Umbilical cord (tissue), 2 donors: ENCODE results near the gene CNPY2. TPM values are rescaled to one million over a fixed set of nuclear protein-coding genes. Genes with fewer than 3 reads are reported as not detected.
"Not testable (repeated sequence)": the region's sequence is repeated elsewhere in the genome, so short reads cannot be mapped to it uniquely, and the experiment has no call there.

Source experiments
- DNase-seq: peaks from one replicate; pipeline ENCODE4 v3.0.0-alpha.2; 2015; ENCODE audit warnings: low spot score
- total RNA-seq: library from RNA; depleted of rRNA; stranded (reverse); fragments of >200 nt; gene quantifications from one replicate; pipeline ENCODE4 v1.2.3, GENCODE V29; 2014; ENCODE audit warnings: low replicate concordance; ENCODE audit not compliant: insufficient read depth

The CNPY2 gene
- total RNA-seq, 1 donor from 2014 or later = 68.4 TPM

DNA sequence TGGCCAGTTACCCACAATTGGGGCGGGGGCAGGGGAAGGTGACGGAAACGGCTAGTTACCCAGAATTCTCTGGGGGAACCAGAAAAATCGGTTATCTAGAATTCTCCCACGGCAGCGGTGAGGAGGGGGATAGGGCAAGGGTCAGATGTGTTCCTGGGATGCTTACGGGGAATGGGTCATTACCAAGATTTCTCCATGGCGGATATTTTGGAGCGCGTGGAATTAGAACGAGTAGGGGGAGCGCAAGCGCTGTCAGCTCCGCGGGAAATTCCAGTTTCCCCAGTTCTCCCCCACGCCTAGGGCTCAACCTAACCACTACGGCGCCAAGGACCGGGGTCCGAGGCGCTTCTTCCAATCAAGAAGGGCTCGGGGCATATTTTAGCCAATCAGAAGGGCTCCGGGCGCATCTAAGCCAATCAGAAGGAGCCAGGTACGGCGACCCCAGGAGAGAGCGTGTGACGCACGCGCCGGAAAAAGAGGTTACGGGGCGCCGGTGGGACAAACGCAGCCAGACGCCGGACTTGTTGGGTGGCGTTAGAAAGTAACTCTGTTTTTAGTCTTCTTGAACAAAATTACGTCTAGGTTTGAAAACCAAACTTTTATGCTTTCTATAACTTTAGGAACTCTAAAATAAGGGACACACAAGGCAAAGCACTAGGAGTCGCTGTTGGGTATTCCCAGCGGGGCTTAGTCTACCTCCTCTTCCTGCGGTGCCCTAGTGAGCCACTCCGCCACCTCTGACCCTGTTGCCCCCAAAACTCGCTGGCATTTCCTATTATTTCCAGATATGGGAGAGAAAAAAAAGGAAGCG, 18.1 kb upstream of the CNPY2 start, which contains the start of gene PAN2:
TSS of gene PAN2 (minus strand) at position 322 of the 811 bp plus-strand sequence. CDS start 906 bp downstream, outside the sequence.
- peak; percentile 99 for DNase-seq

DNA sequence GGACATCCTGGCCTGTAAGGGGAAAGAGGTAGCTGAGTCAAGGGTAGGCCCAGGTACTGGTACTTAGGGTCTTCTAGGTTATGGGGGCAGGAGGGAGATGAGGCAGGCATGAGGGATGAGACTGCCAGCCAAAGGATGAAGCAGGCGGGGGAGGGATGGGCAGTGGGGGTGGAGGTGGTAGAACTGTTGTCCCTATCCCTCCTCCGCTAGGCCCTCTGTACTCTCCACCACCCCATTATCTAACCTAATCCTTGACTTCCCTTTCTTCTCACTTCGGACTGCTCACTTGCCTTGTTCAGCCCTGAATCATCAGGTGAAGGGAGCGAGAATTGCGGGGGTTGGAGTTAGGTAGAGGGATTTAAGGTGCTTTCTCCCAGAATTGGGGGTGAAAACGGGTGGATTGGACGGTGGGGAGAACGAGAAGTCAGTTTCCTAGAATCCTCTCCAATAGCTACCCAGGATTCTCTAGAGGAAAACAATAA, 17.4 kb upstream of the CNPY2 start:
- DNase-seq = no peak

- DNase-seq = no peak
Observed at GRCh38 chr12:56332512-56333196, 16.9 kb upstream of the CNPY2 start.

- no peak for DNase-seq
Observed at GRCh38 chr12:56330936-56331490, 15.2 kb upstream of the CNPY2 start.

GRCh38 chr12:56326533-56326932, 10.7 kb upstream of the CNPY2 start:
- DNase-seq = no peak

GRCh38 chr12:56326126-56326525, 10.3 kb upstream of the CNPY2 start:
- DNase-seq = no peak

GRCh38 chr12:56324206-56324605, 8.4 kb upstream of the CNPY2 start:
- DNase-seq = peak; percentile 79

- DNase-seq = not testable (repeated sequence)
Observed at GRCh38 chr12:56321610-56322009, 5.8 kb upstream of the CNPY2 start.

GRCh38 chr12:56321027-56321426, 5.2 kb upstream of the CNPY2 start:
- no peak for DNase-seq

GRCh38 chr12:56317675-56318074, 1.9 kb upstream of the CNPY2 start:
- DNase-seq = no peak

DNA sequence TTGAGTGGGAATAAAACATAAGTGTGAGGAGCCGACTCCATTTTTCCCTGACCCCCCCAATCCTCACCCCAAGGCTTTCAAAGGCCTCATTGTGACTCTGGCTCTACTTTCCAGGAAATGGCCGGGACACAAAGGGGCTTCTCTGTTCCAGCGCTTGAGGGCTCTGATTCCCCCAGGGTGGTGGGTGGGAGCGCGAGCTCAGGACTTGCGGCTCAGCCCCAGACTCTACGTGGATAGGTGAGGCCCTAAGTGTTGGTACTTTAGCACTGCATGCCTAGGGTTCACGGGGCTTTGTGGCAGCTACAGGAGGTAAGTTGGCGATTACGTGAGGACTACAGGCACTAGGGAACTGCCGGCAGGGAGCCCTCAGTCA, 553 bp downstream of the CNPY2 start:
- DNase-seq = no peak

DNA sequence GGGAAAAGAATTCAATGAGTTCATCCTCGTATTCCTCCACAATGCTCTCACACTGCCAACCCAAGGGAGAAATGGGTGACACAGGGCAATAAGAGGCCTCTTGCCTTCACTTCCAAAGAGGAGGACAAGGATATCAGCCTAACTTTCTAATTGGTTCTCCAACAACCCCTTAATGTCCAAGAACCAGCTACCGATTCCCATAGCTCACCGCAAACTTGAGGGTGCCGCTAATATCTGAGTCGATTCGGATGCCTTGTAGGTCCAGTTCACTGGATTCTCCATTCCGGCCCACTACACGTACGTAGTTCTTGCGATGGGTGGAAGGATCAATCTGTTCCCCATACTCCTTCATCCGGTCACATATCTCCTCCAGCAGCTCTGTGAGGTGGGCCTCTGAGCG, 4.8 kb downstream of the CNPY2 start:
- DNase-seq = no peak

DNA sequence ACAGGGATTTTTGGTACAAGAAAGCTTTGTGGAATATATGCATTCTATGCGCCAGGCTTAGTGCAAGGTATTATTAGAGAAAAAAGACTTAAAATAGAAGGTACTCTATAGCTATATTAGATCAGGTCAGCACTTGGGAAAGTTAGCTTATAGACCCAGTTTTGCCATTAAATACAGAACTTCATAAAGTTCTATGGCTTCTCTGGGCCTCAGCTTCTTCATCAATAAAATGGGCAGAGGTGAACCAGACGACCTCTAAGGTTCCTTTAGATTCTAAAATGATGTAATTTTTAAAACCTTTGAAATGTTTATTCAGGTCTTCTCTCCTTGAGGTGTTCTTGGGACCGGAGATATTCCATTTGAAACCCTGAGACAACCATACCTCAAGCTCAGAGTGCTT, 7.1 kb downstream of the CNPY2 start:
- DNase-seq = no peak

GRCh38 chr12:56307221-56307965, 8.4 kb downstream of the CNPY2 start:
- DNase-seq = no peak

DNA sequence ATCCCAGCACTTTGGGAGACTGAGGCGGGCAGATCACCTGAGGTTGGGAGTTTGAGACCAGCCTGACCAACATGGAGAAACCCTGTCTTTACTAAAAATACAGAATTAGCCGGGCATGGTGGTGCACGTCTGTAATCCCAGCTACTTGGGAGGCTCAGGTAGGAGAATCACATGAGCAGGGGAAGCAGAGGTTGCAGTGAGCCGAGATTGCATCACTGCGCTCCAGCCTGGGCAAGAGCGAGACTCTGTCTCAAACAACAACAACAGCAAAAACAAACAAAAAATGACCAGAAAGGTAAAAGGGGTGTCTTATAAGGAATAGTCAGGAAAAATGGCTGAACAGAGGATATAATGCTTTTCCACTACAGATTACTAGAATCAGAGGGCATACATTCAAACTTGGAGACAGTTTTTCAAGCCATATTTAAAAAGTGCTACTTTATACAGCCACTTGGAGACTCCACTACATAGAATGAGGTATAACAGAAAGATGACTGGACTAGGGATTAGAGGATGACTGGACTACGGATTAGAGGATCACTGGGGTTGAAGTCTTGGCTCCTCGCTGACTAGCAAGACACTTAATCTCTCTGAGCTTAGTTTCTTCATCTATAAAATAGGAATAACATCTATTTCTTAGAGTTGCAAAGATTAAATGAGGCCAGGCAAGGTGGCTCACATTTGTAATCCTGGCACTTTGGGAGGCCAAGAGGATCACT, 10.8 kb downstream of the CNPY2 start:
- DNase-seq = peak; percentile 66

DNA sequence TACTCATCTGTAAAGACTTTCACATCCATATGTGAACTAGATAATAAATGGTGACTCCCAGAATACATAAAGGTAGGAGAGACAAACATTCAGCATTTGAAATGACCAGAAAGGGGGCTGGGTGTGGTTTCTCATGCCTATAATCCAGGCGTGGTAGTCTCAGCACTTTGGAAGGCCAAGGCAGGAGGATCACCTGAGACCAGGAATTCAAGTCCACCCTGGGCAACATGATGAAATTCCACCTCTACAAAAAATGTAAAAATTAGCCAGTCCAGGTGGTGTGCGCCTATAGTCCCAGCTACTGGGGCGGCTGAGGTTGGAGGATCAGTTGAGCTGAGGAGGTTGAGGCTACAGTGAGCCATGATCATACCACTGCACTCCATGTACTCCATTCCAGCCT, 11.5 kb downstream of the CNPY2 start:
- DNase-seq = no peak

- no peak for DNase-seq
Observed at GRCh38 chr12:56300644-56301464, 14.9 kb downstream of the CNPY2 start.

DNA sequence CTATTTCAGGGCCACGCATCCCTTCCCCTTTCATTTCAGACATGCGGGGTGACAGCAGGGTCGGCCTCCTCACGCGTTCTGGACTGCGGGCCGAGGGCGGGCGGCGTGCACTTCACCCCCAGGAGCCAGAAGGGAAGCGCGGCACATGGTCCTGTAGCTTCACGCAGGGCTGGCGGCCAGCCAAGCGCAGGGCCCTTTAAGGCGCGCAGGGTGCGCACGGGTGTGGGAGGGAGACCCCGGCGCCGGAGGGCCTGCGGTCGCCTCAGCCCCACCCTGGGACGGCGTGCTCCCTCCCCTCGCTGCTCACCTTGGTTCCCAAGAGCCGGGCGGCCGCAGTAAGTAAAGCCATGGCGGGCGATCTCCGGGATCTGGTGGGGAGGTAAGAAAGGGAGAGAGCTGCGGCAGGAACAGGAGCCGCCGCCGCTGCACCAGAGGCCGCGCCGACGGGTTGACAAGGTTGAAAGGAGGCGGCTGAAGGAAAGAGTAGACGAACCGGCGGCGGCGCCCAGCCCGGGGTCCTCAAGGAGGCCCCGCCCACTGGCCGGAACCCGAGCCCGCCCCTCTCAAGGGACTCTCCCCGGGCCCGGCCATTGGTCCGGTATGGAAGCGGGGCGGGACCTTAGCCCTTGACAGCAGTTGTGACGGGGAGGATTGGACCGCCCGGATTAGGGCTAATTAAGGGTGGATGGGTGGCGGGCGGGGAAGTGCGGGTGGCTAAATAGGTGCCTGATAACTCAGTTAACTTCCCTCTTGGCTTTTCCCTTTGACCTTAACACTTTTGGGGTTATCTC, 15.7 kb downstream of the CNPY2 start, which contains the start of gene CS:
TSS of gene CS (minus strand) at position 478 of the 791 bp plus-strand sequence. CDS start at position 349, 129 bp downstream.
- peak; percentile 99 for DNase-seq

DNA sequence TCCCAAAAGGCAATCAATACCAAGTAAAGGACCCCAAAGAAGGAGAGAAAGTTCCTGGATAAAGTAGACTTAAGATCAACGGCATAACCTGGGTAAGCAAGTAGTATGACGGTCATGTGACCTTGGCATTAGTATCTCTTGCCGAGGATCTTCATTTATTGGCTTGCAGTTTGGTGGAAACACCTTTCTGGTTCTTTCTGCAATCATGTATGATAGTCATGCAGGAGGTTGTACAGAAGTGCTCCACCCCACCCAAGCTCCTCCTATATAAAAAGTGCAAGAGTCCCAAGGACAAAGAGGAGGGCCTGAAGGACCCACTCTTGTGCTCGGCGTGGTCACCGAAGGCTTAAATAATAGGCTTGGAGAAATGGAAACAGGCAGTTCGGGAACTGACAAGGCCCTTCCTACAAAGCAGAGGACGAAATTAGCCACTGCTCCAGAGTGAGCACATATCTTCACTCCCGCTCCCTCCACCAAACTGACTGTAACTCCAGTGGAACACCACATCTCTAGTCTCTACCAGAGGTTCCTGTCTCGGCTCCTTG, 16.4 kb downstream of the CNPY2 start:
- no peak for DNase-seq
